Tibial artery (tissue), 4 donors: ENCODE data around the gene ZNF177.

Experiments
- DNase-seq, 2 donors: peaks; one replicate each; pipeline ENCODE4 v3.0.0-alpha.2; 2019
- H3K27ac ChIP-seq, 2 donors: fragments of 200-600 bp; sonication (generic) in 1 of 2; 1 replicate in 1 of 2; 2 replicates in 1 of 2; pipeline ENCODE4 v1.5.1; 2018 to 2019; ENCODE audit warnings: mild to moderate bottlenecking in 1 of 2
- H3K27me3 ChIP-seq, 2 donors: fragments of 200-600 bp; sonication (generic) in 1 of 2; one replicate each; pipeline versions ENCODE4 v1.5.1 to v1.6.0; 2016 to 2019
- H3K36me3 ChIP-seq, 3 donors: fragments of 200-600 bp; sonication (generic) in 2 of 3; one replicate each; pipeline ENCODE4 v1.5.1; 2016 to 2019; ENCODE audit warnings: mild to moderate bottlenecking in 2 of 3
- H3K4me1 ChIP-seq, 4 donors: fragments of 200-600 bp; sonication (generic) in 2 of 4; 1 replicate in 3 of 4; 2 replicates in 1 of 4; pipeline ENCODE4 v1.5.1; 2016 to 2019
- H3K4me3 ChIP-seq, 2 donors: fragments of 200-600 bp; sonication (generic) in 1 of 2; 1 replicate in 1 of 2; 2 replicates in 1 of 2; pipeline ENCODE4 v1.5.1; 2018 to 2019; ENCODE audit warnings: mild to moderate bottlenecking in 2 of 2
- H3K9me3 ChIP-seq, 3 donors: fragments of 200-600 bp; sonication (generic) in 1 of 3; one replicate each; pipeline ENCODE4 v1.5.1; 2016 to 2019
- intact Hi-C: fragments of 100-400 bp; cut with DNase I; formaldehyde crosslinking; loops from one replicate; pipeline ENCODE4 v1.15.0; 2023; ENCODE audit warnings: low total_unique reads
- TF ChIP-seq, protein P1 (sequence below), 2 experiments: fragments of 200-600 bp in 1 of 2; fragments of 450-650 bp in 1 of 2; IDR thresholded peaks; one replicate each; pipeline ENCODE4 v1.5.1; 2017 to 2019; ENCODE audit warnings: antibody characterized with exemption in 2 of 2, mild to moderate bottlenecking in 1 of 2, moderate library complexity in 1 of 2

ZNF177 gene

DNA sequence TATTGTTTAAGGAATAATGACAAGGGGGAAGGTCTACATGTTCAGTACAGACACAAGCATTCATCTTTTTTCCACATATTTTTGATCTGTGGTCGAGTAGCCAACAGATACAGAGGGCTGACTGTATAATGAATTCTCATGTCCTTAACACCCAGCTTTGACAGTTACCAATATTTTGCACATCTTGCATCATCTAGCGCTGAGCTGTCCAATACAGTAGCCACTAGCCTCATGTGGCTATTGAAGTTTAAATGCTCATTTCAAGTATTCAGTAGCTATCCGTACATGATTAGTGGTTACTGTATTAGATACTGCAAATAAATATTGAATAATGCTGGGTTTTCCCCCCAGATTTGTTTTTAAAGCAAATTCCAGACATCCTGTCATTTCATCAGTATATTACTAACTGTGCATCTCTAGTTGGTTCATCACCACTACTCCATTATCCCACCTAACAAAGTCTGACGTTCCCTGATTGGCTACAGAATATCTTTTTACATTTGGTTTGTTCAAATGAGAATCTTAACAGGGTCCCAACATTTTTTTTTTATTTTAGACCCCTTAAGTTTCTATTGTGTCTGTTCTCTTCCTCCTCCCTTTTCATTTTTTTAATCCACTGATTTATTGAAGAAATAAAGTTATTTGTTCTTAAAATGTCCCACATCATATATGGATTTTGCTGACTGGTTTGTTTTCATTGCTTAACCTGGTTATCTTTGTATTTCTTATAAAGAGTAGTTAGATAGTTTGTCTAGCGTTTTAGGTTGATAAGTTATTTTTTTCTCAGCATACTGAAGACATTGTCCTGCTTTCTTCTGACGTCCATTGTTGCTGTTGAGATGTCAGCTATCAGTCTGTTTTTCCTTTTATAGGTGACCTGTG, 8.2 kb downstream of the ZNF177 start:
- H3K9me3 ChIP-seq = peaks cover 5 to 100% (median 86%) of the 10 kb centered on the region in 3 donors
- TF ChIP-seq, protein P1, sequence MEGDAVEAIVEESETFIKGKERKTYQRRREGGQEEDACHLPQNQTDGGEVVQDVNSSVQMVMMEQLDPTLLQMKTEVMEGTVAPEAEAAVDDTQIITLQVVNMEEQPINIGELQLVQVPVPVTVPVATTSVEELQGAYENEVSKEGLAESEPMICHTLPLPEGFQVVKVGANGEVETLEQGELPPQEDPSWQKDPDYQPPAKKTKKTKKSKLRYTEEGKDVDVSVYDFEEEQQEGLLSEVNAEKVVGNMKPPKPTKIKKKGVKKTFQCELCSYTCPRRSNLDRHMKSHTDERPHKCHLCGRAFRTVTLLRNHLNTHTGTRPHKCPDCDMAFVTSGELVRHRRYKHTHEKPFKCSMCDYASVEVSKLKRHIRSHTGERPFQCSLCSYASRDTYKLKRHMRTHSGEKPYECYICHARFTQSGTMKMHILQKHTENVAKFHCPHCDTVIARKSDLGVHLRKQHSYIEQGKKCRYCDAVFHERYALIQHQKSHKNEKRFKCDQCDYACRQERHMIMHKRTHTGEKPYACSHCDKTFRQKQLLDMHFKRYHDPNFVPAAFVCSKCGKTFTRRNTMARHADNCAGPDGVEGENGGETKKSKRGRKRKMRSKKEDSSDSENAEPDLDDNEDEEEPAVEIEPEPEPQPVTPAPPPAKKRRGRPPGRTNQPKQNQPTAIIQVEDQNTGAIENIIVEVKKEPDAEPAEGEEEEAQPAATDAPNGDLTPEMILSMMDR (IDR thresholded peaks at IDR 0.05) = no peak
- H3K36me3 ChIP-seq = peaks cover 53 to 91% (median 80%) of the 10 kb centered on the region in 3 donors
- intact Hi-C loops = loop anchor here (10.0 kb wide), 1 partner anchor 86 kb away; no protein-coding TSS in a partner anchor
- no peak for DNase-seq
- no peak overlapping the region for H3K27ac ChIP-seq
- H3K4me1 ChIP-seq = no peaks in the 10 kb centered on the region
- no peak overlapping the region for H3K4me3 ChIP-seq
- H3K27me3 ChIP-seq = no peaks in the 10 kb centered on the region

DNA sequence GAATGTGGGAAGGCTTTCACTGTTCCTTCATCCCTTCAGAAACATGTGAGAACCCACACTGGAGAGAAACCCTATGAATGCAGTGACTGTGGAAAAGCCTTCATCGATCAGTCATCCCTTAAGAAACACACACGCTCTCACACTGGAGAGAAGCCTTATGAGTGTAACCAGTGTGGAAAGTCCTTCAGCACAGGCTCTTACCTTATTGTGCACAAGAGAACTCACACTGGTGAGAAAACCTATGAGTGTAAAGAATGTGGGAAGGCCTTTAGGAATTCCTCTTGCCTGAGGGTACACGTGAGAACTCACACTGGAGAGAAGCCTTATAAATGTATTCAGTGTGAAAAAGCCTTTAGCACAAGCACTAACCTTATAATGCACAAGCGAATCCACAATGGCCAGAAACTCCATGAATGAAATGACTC, 18.6 kb downstream of the ZNF177 start:
- Histone ChIP-seq H3K27me3 (no peaks in the 10 kb centered on the region), H3K4me3 (no peak overlapping the region), H3K4me1 (no peaks in the 10 kb centered on the region), H3K27ac (no peak overlapping the region), H3K36me3 (peaks cover 98 to 100% (median 100%) of the 10 kb centered on the region in 3 donors), H3K9me3 (peaks cover 37 to 100% (median 95%) of the 10 kb centered on the region in 3 donors)
- DNase-seq = no peak
- intact Hi-C loops = no loop called here
- TF ChIP-seq, protein P1 (IDR thresholded peaks at IDR 0.05) = no peak

DNA sequence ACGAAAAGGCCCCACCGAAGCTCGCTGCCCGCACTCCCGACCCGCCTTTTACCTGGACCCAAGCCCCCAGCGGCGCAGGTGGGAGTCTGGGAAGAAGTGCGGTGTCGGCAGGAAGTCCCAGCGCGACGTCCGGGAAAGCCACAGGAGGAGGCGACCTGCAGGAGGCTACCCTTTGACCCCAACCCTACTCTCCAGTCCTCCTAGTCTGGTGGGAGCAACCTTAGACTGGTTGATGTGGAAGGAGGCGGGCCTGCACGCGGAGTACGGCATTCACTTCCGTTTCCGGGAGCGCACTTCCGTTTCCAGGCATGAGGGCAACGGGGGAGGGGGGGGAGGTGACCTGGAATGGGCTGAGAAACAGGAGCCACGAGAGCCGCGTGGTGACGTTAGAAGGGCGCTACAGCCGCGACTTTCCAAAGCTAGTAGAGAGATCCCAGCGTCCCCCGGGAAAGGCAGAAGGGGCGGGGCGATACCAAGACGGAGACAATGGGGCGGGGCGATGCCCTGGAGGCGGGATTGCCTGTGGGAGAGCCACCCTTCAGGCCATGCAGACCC, 44.1 kb downstream of the ZNF177 start:
- Histone ChIP-seq H3K27ac (peak overlapping the region in 1 of 2 donors; percentile 36), H3K27me3 (no peaks in the 10 kb centered on the region), H3K9me3 (peaks cover 10 to 85% (median 75%) of the 10 kb centered on the region in 3 donors), H3K4me3 (peak overlapping the region; percentile 51 to 55), H3K36me3 (peaks cover 0 to 30% (median 8%) of the 10 kb centered on the region in 3 donors), H3K4me1 (no peaks in the 10 kb centered on the region)
- DNase-seq = peak; percentile 28 to 78
- intact Hi-C loops = no loop called here
- TF ChIP-seq, protein P1 (IDR thresholded peaks at IDR 0.05) = no peak

GRCh38 chr19:9407827-9408226, 45.0 kb downstream of the ZNF177 start:
- Histone ChIP-seq H3K4me3 (no peak overlapping the region), H3K27ac (no peak overlapping the region), H3K36me3 (peaks cover 6 to 40% (median 18%) of the 10 kb centered on the region in 3 donors), H3K9me3 (peaks cover 18 to 92% (median 84%) of the 10 kb centered on the region in 3 donors), H3K4me1 (no peaks in the 10 kb centered on the region), H3K27me3 (no peaks in the 10 kb centered on the region)
- intact Hi-C loops = no loop called here
- no peak for DNase-seq
- TF ChIP-seq, protein P1 (IDR thresholded peaks at IDR 0.05) = no peak

- intact Hi-C loops = no loop called here
- Histone ChIP-seq H3K36me3 (peaks cover 62 to 82% (median 69%) of the 10 kb centered on the region in 3 donors), H3K4me3 (no peak overlapping the region)
Measured at GRCh38 chr19:9413240-9413954, 50.6 kb downstream of the ZNF177 start.

More at GRCh38 chr19:9413240-9413954, 50.6 kb downstream of the ZNF177 start:
- Histone ChIP-seq H3K9me3 (peaks cover 24 to 98% (median 88%) of the 10 kb centered on the region in 3 donors), H3K4me1 (no peaks in the 10 kb centered on the region), H3K27ac (no peak overlapping the region), H3K27me3 (no peaks in the 10 kb centered on the region)
- TF ChIP-seq, protein P1 (IDR thresholded peaks at IDR 0.05) = no peak
- DNase-seq = no peak
